GM21717 (cell line): Measurements from ENCODE around the gene LSMEM2.

Experiments
- ATAC-seq: cut with Tn5 transposase; IDR thresholded peaks from one replicate; pipeline ENCODE4 v1.9.1; 2021; ENCODE audit warnings: mild to moderate bottlenecking, moderate library complexity; ENCODE audit not compliant: unreplicated experiment

Gene LSMEM2

DNA sequence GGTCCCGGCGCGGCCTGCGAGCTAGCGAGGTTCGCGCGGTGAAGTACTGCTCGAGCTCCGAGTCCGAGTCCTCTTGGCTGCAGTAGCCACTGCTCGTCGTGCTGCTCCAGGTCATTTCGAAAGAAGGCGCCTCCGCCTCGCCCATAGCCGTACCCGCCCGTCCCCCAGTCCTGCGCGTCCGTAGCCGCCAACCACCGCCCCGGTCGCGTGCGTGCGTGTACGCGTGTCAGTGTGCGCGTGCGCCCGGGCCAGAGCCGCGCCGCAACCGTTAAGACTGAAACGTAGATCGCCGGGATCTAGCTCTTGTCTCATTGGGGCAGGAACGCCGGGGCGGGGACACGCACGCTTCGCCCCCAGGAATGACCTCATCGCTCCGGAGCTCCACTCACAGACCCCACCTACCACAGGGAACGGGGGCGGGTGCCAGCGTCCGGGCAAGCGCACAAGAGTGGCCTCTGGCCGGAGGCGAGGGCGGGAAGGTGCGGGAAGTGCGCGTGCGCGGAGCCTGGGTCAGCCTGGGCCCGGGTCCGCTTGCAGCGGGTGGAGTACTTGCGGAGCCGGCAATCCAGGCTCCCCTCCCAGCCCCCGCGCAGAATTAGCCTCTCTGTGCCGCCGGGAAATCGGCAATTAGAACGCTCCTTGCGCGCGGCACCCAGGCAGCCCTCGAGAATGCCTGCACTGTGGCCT lies 58.4 kb downstream of the LSMEM2 start:
- ATAC-seq: peak; percentile 61
